ENCODE results near the gene TOR2A. TPM values are rescaled to one million over a fixed set of nuclear protein-coding genes. Genes with fewer than 3 reads are reported as not detected.

The TOR2A gene
- total and polyA plus RNA-seq, 2 of the 8 experiments (the other 6 are each of a cell fraction or from before 2014, with no cell fraction given) = 18.7 to 24.9 TPM

DNA sequence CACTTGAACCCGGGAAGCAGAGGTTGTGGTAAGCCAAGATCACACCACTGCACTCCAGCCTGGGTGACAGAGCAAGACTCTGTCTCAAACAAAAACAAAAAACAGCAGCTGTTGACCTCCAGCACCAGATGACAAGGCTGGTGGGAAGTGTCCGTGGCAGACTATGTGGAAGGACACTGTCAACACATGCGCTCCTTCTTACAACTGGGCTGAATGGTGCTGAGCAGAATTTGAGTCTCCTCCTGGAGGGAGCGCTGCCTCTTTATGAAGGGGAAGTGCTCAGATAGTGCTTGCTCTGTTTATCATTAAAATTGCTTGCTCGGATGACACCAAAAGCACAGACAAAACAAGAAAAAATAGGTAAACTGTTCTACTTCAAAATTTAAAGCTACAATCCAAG lies 37.5 kb downstream of the TOR2A start (continued):
- TF ChIP-seq, protein P1, sequence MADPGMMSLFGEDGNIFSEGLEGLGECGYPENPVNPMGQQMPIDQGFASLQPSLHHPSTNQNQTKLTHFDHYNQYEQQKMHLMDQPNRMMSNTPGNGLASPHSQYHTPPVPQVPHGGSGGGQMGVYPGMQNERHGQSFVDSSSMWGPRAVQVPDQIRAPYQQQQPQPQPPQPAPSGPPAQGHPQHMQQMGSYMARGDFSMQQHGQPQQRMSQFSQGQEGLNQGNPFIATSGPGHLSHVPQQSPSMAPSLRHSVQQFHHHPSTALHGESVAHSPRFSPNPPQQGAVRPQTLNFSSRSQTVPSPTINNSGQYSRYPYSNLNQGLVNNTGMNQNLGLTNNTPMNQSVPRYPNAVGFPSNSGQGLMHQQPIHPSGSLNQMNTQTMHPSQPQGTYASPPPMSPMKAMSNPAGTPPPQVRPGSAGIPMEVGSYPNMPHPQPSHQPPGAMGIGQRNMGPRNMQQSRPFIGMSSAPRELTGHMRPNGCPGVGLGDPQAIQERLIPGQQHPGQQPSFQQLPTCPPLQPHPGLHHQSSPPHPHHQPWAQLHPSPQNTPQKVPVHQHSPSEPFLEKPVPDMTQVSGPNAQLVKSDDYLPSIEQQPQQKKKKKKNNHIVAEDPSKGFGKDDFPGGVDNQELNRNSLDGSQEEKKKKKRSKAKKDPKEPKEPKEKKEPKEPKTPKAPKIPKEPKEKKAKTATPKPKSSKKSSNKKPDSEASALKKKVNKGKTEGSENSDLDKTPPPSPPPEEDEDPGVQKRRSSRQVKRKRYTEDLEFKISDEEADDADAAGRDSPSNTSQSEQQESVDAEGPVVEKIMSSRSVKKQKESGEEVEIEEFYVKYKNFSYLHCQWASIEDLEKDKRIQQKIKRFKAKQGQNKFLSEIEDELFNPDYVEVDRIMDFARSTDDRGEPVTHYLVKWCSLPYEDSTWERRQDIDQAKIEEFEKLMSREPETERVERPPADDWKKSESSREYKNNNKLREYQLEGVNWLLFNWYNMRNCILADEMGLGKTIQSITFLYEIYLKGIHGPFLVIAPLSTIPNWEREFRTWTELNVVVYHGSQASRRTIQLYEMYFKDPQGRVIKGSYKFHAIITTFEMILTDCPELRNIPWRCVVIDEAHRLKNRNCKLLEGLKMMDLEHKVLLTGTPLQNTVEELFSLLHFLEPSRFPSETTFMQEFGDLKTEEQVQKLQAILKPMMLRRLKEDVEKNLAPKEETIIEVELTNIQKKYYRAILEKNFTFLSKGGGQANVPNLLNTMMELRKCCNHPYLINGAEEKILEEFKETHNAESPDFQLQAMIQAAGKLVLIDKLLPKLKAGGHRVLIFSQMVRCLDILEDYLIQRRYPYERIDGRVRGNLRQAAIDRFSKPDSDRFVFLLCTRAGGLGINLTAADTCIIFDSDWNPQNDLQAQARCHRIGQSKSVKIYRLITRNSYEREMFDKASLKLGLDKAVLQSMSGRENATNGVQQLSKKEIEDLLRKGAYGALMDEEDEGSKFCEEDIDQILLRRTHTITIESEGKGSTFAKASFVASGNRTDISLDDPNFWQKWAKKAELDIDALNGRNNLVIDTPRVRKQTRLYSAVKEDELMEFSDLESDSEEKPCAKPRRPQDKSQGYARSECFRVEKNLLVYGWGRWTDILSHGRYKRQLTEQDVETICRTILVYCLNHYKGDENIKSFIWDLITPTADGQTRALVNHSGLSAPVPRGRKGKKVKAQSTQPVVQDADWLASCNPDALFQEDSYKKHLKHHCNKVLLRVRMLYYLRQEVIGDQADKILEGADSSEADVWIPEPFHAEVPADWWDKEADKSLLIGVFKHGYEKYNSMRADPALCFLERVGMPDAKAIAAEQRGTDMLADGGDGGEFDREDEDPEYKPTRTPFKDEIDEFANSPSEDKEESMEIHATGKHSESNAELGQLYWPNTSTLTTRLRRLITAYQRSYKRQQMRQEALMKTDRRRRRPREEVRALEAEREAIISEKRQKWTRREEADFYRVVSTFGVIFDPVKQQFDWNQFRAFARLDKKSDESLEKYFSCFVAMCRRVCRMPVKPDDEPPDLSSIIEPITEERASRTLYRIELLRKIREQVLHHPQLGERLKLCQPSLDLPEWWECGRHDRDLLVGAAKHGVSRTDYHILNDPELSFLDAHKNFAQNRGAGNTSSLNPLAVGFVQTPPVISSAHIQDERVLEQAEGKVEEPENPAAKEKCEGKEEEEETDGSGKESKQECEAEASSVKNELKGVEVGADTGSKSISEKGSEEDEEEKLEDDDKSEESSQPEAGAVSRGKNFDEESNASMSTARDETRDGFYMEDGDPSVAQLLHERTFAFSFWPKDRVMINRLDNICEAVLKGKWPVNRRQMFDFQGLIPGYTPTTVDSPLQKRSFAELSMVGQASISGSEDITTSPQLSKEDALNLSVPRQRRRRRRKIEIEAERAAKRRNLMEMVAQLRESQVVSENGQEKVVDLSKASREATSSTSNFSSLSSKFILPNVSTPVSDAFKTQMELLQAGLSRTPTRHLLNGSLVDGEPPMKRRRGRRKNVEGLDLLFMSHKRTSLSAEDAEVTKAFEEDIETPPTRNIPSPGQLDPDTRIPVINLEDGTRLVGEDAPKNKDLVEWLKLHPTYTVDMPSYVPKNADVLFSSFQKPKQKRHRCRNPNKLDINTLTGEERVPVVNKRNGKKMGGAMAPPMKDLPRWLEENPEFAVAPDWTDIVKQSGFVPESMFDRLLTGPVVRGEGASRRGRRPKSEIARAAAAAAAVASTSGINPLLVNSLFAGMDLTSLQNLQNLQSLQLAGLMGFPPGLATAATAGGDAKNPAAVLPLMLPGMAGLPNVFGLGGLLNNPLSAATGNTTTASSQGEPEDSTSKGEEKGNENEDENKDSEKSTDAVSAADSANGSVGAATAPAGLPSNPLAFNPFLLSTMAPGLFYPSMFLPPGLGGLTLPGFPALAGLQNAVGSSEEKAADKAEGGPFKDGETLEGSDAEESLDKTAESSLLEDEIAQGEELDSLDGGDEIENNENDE (IDR thresholded peaks at IDR 0.05; ENCODE audit: insufficient replicate concordance, low read length) = no peak
- TF ChIP-seq TEAD4 (IDR thresholded peaks at IDR 0.05; ENCODE audit: low read depth, low read length) (no peak), RXRA (IDR thresholded peaks at IDR 0.05; ENCODE audit: insufficient read depth, low read depth, low read length) (no peak), SIN3A (conservative IDR thresholded peaks at IDR 0.05 in 1 of 2, IDR thresholded peaks at IDR 0.05 in 1 of 2; ENCODE audit: low read depth in 1 of 2, low read length in 2 of 2) (no peak), SIRT6 (IDR thresholded peaks at IDR 0.05; ENCODE audit: low read length) (no peak), GTF2F1 (IDR thresholded peaks at IDR 0.05; ENCODE audit: borderline replicate concordance, low read depth, low read length) (no peak), SP1 (IDR thresholded peaks at IDR 0.05; ENCODE audit: low read depth, low read length) (no peak), EZH2 (IDR thresholded peaks at IDR 0.05; ENCODE audit: low read depth, low read length, severe bottlenecking) (no peak), NANOG (IDR thresholded peaks at IDR 0.05; ENCODE audit: insufficient read depth, low read depth, low read length, poor library complexity, severe bottlenecking) (no peak), SIX5 (IDR thresholded peaks at IDR 0.05; ENCODE audit: low read depth, low read length) (no peak)
- TF ChIP-seq, protein P2, sequence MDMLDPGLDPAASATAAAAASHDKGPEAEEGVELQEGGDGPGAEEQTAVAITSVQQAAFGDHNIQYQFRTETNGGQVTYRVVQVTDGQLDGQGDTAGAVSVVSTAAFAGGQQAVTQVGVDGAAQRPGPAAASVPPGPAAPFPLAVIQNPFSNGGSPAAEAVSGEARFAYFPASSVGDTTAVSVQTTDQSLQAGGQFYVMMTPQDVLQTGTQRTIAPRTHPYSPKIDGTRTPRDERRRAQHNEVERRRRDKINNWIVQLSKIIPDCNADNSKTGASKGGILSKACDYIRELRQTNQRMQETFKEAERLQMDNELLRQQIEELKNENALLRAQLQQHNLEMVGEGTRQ (IDR thresholded peaks at IDR 0.05; ENCODE audit: low read length) = no peak
